HG03558 (cell line): Measurements from ENCODE around the gene ELP4.
"Not testable (repeated sequence)": the region's sequence is repeated elsewhere in the genome, so short reads cannot be mapped to it uniquely, and the experiment has no call there.

Source experiments
- ATAC-seq: cut with Tn5 transposase; IDR thresholded peaks from one replicate; pipeline ENCODE4 v1.9.1; 2021; ENCODE audit warnings: moderate number of reproducible peaks; ENCODE audit not compliant: unreplicated experiment; ENCODE audit errors: extremely low read depth

ELP4 gene

GRCh38 chr11:31690041-31690440 is 180.5 kb downstream of the ELP4 start:
- ATAC-seq, result no peak

- no peak for ATAC-seq
Observed at GRCh38 chr11:31690516-31690915, 180.9 kb downstream of the ELP4 start.

GRCh38 chr11:31692466-31692865 is 182.9 kb downstream of the ELP4 start:
- no peak for ATAC-seq

DNA sequence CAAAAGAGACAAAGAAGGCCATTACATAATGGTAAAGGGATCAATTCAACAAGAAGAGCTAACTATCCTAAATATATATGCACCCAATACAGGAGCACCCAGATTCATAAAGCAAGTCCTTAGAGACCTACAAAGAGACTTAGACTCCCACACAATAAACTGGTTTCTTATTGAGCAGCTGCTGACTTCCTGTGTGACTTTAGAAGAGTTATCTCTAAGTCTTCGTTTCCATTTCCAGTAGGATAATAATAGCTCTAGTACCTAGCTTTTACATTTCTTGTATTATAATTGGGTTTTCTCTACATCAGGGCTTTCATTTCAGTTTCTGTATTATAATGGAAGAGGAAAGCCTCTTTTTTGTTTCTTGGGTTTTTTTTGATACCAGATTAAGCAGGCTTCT is 187.5 kb downstream of the ELP4 start:
- ATAC-seq, result peak; percentile 75

DNA sequence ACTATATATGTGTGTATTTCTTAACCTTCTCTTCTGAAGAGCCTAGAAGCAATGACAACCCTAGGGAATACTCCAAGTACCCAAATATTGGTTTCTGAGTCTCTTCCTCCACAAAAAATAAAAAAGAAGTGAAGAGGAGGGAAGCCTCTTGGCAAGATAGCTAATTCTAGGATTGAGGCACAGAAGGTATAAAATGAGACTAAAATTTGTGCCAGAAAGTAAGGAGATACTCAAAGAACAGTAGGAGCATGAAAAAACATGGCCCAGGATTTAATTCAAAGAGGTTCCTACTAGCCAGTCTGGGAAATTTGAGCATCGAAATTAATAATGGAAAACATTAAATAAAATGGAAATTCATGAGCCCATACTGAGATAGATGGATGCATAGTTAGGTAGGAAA is 189.5 kb downstream of the ELP4 start:
- no peak for ATAC-seq

- no peak for ATAC-seq
Observed at GRCh38 chr11:31702966-31703365, 193.4 kb downstream of the ELP4 start.

DNA sequence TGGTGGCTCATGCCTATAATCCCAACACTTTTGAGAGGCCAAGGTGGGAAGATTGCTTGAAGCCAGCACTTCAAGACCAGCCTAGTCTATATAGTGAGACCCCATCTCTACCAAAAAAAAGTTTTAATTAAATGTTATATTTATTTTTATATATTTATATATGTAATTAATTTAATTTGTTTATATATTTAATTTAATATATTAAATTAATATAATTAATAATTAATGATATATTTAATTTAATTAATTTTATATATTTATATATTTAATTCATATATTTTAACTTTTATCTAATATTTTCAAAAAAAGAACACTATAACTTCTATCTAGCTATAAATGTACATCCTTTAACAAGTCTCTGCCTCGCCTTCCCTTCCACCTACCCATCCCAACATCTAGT is 196.8 kb downstream of the ELP4 start:
- ATAC-seq, result no peak

DNA sequence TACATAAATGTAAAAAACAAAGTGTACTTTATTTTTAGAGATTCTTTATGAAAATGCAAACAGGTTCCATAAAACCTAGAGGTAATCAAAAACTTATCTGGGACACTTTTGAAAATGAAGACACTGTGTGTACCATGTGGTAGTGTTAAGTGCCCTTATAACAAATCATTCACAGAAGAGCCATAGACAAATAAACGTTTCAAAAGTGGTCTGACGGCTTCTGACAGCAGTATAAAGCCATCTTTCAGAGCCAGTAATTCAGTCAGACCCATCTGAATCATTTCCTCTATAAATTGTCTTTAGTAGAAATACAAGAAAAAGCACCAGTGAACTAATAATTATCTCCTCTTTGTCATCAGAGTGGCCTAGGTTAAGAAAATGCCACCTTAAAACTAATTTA is 201.6 kb downstream of the ELP4 start:
- no peak for ATAC-seq

- ATAC-seq, result no peak
Observed at GRCh38 chr11:31712851-31713250, 203.3 kb downstream of the ELP4 start.

DNA sequence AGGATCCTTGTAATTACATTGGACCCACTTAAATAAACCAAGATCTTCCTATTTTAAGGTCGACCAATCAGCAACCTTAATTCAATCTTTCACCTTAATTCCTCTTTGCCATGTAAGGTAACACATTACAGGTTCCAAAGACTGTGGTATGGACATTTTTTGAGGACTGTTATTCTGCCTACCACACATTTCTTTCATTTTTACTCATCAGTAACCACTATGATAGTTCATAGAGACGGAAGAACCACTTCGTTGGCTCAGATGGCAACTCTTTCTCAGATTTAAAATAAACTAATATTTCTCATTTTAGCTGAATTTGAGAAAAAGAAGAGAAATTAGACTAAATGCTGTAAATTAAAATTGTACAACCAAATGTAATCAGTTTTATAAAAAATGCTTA is 205.3 kb downstream of the ELP4 start:
- ATAC-seq, result no peak

GRCh38 chr11:31720225-31720624 is 210.7 kb downstream of the ELP4 start:
- ATAC-seq, result no peak

- ATAC-seq, result no peak
Observed at GRCh38 chr11:31720671-31721365, 211.3 kb downstream of the ELP4 start.

- ATAC-seq, result no peak
Observed at GRCh38 chr11:31722754-31723153, 213.2 kb downstream of the ELP4 start.

DNA sequence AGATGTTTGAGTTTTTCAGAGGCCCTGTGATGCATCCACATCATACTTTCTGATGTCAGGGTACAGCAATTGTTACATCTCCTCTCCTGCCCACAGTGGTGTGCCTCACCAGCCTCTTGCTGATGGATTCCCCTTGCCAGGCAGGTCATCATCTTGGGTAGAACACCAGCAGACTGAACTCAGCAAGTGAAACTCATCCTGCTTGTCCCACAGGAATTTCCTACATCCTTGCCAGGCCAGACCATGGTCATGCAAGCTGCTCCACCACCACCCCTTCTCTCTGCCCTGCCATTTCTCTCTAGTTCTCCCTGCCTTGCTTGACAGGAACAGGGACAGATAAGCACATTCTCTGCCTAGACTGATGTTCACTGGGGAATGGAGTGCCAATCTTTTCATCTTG is 215.6 kb downstream of the ELP4 start:
- no peak for ATAC-seq

DNA sequence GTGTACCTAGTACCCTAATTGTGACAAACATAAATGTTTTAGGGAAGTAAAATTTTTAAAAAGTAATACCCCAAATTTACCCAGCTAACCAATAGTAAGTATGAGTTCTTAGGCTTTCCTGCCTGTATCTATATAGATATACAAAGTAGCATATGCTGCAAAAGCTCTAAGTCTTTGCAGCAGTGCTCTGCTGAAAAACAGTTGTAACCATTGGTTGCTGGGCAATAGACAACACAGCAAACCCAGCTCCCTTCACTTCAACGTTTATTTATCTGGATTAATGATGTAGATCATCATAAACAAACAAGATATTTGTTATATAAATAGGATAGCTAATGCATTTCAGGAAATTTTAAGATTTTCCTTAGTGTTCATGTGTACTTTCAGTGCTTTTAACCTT is 218.9 kb downstream of the ELP4 start:
- no peak for ATAC-seq

DNA sequence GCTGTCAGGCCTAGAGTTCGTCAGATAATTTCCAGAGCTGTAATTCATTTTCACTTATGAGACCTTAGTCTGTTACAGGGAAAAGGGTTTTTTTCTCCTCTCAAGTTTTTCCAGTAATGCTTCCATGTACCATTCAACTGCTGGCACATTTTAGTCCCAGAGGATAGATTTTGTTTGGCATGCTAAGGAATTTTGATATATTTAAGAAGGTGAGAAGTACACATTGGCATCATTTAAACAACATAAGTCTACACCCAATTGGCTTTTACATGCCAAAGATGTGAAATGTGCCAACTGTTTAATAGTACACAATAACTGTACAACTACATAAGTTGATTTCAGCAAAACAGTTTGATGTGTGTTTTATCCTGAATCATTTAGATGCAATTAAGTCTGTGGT is 230.6 kb downstream of the ELP4 start:
- ATAC-seq, result no peak

- not testable (repeated sequence) for ATAC-seq
Observed at GRCh38 chr11:31740731-31741368, 231.3 kb downstream of the ELP4 start.

GRCh38 chr11:31747581-31747980 is 238.0 kb downstream of the ELP4 start:
- ATAC-seq, result no peak

DNA sequence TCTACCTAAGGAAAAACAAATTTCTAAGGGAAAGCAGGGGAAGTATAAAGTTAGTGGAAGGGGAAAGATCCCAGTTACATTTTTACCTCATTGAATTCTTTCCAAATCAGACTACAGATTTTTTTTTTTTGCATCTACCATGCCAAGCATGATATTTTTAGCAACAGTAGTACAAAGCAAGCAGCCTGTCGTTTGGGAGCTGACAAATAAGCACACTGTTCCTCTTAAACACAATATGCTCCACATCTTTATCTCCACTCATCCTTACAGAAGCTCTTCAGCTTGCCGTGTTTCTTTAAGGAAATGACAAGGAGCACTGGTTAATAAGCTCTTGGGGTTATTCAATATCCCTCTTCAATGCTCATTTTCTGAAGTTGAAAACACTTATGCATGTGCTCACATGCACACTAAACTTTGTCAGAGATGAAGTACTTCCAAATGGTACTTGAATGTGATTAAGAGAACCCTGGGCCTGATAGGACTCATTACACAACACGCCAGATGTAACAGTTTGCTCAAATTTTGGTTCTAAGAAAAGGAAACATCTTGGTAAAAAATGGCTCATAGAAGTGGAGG is 247.8 kb downstream of the ELP4 start:
- no peak for ATAC-seq

GRCh38 chr11:31761636-31762035 is 252.1 kb downstream of the ELP4 start:
- ATAC-seq, result no peak

DNA sequence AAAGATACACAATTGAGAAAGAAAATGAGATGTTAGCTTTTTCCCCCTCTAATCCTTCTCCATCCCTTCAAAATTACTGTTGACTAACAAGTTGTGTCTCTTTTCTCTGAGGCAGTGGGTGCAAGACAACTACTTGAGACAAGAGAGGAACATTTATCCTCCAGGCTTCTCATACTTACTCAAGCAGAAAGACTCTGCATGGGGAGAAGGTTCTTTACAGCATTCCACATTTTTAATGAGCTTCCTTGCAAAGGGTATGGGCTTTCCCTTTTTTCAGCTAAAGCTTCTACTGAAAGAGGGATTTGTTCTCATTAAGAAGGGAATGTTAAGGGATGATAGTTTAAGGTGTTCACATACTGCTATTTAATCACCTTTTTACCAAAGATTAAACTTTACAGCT is 253.7 kb downstream of the ELP4 start:
- no peak for ATAC-seq

GRCh38 chr11:31764261-31764660 is 254.7 kb downstream of the ELP4 start:
- ATAC-seq, result no peak
